ENCODE measurements around the gene TCF23.

GRCh38 chr2:27158468-27158867, 9.7 kb downstream of the TCF23 start:
- TF ChIP-seq POLR2A (IDR thresholded peaks at IDR 0.05) (no peak), CTCF (IDR thresholded peaks at IDR 0.05) (no peak)

All from adrenal gland (tissue), 5 donors.